ACHN (cell line): ENCODE data around the gene TAS2R16.
"Not testable (repeated sequence)": the region's sequence is repeated elsewhere in the genome, so short reads cannot be mapped to it uniquely, and the experiment has no call there.

Source experiments
- DNase-seq: peaks from one replicate; pipeline ENCODE4 v3.0.0-alpha.2; 2015
- in situ Hi-C: cut with HindIII; loops from 2 replicates; pipeline ENCODE4 v1.10.0; 2017; ENCODE audit warnings: low sequenced_read_pairs, low pct_ligation_motif_present, low pct_unique_long_range_greater_than_20kb

TAS2R16 gene

DNA sequence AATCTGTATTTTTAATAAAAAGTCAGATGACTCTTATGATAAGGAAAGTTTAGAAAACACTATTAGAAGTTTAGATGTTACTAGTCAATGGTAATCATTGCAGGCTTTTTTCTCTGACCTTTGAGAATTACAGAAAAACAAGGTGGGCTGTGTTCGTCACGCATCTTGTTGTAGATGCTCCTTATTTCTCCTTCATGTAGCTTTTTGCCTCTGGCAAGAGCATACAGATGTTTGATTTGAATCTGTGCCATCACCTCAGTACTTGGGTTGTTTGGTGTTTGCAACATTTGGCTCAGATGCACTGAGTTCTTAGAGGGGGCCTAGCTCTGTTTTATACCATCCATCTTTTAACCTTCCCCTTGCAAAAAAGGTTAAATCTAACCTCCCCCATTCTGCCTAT is 11.5 kb downstream of the TAS2R16 start:
- no peak for DNase-seq
- in situ Hi-C loops, result no loop called here

DNA sequence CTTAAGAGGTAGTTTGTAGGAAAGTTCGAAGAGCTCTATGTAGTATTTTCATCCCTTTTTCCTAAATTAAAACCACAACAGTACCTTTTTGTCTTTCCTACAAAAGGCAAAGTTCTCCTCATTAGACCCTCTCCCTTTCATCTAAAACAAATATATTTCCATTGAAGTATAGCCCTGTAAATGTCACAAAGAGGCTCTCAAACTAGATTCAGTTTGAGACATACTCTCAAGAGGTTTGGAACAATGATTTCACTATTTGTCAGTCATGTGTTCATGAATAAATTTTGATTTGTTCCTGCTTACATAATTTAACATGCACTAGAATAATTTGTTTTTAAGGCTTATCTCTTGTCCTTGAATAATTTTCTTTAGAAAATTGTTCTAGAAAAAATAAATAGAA is 12.2 kb downstream of the TAS2R16 start:
- DNase-seq, result no peak
- in situ Hi-C loops, result no loop called here

DNA sequence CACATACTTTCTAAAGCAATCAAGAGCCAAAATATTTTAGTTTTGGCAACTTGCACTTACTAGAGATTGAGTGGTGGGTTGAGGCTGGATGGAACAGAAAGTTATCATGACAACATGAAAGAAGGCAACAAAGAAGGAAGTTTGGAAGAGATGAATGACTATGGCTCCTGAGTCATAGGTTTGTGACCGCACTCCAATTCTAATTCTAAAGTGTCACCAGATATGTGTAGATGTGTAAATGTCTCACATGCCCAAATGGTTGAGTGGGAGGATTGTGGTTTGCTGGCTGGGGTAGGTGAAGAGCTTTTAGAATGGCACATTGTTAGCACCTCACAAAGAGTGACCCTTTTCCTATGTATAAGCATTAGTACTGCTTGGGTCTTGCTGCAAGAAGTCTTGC is 20.2 kb downstream of the TAS2R16 start:
- DNase-seq, result no peak
- in situ Hi-C loops, result no loop called here

DNA sequence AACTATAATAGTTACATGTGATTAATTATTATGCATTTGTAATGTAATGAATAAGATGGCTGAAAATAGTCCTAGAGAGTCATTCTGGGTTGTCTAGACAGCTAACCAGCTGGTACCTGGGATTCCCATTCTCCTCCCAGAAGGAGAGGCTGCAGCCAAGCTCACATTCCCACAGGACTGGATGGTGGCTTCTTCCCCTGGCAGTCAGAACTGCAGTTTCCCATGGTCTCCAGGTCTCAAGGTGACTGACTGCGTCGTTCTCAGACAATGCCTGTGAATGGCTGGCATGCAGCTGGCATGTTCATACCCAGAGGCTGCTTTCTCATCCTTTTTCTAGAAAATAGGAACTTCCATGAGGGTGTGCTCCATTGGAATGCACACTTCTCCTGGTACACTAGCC is 21.3 kb downstream of the TAS2R16 start:
- DNase-seq, result no peak
- in situ Hi-C loops, result no loop called here

DNA sequence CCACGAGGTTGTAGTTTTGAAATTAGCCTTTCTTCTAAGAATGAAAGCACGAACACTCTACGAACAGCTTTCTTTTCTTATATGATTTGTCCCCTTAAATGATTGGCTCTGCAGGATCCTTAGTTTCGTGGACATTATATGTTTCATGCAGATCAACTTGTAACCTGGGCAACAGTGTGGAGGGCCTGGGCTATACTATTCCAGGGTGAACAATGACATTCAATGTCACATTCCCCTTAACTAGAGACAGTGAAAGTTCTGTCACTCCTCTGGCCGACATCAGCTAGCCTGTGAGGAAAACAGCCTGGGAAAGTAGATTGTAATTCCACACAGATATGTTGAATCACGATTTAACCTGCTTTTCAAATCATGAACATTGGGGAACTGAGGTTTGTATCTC is 23.4 kb downstream of the TAS2R16 start:
- in situ Hi-C loops, result no loop called here
- no peak for DNase-seq

GRCh38 chr7:122970740-122971725 is 24.5 kb downstream of the TAS2R16 start:
- DNase-seq, result no peak
- in situ Hi-C loops, result no loop called here

- in situ Hi-C loops, result no loop called here
- no peak for DNase-seq
Measured at GRCh38 chr7:122968389-122968788, 27.1 kb downstream of the TAS2R16 start.

- no peak for DNase-seq
- in situ Hi-C loops, result no loop called here
Measured at GRCh38 chr7:122965306-122965705, 30.2 kb downstream of the TAS2R16 start.

- DNase-seq, in situ Hi-C loops: not testable (repeated sequence)
Measured at GRCh38 chr7:122953678-122954077, 41.8 kb downstream of the TAS2R16 start.

- in situ Hi-C loops, result no loop called here
- no peak for DNase-seq
Measured at GRCh38 chr7:122951006-122951405, 44.5 kb downstream of the TAS2R16 start.

- in situ Hi-C loops, result no loop called here
- no peak for DNase-seq
Measured at GRCh38 chr7:122949186-122949585, 46.3 kb downstream of the TAS2R16 start.
